Activated naive CD8-positive, alpha-beta T cell treated with anti-CD3 and anti-CD28 coated beads, Interleukin-2, amount 50 U/mL, for 16 hours (primary cell): ENCODE results near the gene SSPN.

Source experiments
- DNase-seq: peaks from one replicate; pipeline ENCODE4 v3.0.0-alpha.2; 2020; ENCODE audit warnings: low read depth, low spot score

The SSPN gene

DNA sequence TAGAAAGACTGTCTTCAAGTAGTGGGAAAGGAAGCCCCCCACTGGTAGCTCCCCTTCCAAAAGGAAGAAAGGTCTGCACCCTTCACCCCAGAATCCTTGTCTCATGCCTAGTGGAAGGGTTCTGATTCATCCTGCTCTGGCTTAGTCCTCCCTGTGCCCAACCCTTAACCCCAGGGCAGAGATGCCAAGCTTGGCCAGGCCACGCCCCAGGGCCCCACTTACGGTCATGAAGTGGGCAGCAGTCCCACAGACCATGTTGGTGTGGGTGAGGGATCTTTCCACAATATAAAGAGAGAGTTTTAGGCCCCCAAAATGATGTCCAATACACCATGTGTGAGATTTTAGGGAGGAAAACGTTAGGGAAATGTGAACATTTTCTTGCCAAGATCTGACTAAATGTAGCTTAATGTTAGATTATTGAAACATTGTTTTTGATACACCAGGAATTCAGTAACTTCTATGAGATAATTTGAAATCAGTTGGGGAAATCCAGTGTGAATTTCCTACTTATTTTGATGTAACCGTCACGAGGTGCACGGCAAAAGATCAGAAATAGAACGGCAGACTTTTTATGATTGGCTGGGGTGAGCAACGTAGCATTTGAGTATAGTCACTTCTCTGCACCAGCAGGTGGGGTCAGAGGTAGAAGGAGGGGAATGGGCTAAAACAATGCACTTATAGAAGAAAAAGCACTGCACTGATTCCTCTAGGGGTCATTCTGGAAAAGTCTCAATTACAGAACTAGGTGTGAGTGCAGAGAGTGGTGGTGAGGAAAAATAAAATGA is 8.2 kb upstream of the SSPN start:
- DNase-seq, result no peak

DNA sequence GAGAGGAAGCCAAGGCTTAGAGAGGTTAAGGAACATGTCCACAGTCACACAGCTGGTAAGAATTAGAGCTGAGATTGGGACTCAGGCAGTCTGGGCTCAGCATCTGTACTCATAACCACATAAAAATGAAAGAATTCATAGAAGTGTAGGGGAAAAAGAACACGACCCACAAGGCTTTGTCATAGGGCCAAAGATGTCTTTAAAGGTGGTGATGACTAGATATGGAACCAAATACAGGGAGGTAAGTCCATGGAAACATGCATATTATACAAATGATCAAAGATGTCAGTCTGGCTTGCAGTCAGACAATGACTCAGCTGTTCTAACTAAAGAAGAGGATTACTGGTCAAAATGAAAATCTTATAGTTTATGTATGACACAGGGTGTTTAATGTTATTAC is 7.2 kb upstream of the SSPN start:
- no peak for DNase-seq

- DNase-seq, result no peak
Measured at GRCh38 chr12:26188641-26189040, 6.7 kb upstream of the SSPN start.

DNA sequence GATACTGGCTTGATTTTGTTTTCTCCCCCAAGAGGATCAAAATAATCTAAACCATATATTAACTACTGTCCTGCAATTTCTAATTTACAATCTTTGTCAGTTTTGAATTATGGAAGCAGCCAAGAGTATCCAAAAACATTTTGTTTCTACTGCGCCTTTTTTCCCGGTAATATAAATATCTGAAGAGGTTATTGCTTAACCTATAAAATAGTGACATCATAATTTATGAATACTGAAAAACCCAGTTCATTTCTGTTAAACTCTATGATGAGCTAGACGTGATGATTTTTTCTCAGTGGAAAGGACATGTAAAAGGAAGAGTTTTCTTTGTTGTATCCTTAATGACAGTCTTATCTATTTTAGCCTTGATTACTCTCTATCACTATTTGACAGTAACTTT is 3.2 kb upstream of the SSPN start:
- no peak for DNase-seq

- DNase-seq, result no peak
Measured at GRCh38 chr12:26193539-26193938, 1.8 kb upstream of the SSPN start.

DNA sequence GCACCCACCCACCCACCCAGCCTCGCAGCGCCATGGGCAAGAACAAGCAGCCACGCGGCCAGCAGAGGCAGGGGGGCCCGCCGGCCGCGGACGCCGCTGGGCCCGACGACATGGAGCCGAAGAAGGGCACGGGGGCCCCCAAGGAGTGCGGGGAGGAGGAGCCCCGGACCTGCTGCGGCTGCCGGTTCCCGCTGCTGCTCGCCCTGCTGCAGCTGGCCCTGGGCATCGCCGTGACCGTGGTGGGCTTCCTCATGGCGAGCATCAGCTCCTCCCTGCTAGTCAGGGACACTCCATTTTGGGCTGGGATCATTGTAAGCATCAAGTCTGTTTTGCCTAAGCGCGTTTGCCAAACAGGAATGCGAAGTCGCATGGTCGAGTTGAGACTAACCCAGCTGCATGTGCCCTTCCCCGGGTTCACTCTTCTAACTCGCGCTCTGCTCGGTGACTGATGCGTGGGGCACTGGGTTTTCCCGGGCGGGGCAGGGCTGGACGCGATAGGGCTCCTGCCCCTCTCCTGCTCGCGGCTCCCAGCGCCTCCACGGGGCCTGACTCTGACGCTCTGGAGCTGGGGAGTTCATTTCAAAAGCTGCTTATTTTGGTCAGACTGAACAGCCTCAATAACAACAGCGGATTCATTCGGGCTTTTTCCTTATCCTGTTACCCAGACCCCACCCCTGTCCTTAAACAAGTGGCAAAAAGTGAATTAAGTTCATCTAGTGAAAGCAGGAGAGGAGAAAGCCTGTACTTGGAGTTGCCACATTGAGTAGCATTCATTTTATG is 458 bp downstream of the SSPN start:
- no peak for DNase-seq

- DNase-seq, result no peak
Measured at GRCh38 chr12:26196421-26196716, 996 bp downstream of the SSPN start.

- no peak for DNase-seq
Measured at GRCh38 chr12:26197832-26198231, 2.5 kb downstream of the SSPN start.

DNA sequence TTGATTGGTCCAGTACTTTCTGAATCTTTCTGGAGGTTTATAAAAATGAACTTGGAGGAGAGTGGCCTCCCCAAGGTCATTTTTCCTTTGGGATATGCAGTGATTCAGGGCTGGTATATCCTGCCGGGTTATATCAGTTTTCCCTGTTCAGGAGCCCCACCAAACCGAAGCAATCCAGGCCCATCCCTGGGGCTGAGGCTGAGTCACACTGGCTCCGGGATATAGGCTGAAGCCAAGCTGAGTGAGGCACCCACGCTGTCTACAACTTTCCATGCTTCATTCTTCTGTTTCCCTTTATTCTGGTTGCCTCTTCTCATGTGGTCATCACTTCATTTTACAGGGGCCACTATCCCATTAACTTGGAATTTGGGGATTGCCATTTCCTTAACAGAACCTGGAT is 3.4 kb downstream of the SSPN start:
- DNase-seq, result no peak

GRCh38 chr12:26203167-26203780 is 7.9 kb downstream of the SSPN start:
- DNase-seq, result no peak

DNA sequence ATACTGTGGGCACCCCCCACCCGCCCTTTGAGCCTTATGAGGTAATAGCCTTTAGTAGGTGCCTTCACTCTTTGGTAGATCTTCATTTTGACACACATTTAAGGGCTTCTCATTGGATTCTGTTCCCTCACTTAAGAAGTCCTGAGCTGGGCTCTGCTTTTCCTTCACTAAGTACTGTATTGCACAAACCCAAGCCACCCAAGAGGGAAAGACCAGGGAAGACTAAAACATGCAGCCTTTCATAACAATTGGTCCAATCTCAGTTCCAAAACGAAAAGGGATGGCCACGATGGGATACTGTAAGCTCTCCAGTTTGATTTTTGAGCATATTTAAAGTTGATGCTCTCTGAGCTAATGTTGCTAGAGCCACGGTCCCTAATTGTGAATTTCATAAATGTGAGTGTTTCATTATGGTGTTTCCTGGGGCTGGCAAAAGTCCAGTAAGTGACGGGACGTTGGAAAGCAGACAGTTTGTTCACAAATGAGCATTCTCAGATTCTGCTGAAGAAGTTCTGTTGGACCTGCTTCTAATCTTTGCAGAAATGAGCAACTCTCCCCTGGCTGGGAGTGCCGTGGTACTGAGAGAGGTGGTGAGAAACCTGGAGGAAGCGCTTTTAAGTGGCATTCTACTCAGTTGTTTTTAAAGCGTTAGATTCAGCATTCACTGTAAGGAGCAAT is 9.4 kb downstream of the SSPN start:
- no peak for DNase-seq

DNA sequence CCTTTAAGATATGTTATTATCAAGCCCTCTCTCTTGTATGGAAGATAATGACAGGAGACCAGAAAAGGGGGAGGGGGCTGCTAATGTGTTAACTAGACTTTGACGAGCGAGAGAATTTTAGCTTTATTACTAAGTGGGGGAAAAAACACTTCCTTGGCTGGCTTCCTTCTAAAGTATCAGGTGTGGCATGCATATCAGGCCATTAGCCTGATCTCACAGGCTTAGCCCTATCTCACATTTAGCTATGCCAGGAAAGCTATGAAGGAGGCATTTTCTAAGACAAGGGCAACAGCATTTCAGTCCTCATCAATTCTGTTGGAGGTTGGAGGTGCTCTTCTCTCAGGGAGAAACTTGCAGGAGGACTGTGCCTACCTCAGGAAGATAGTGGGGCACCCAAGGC is 9.9 kb downstream of the SSPN start:
- no peak for DNase-seq

DNA sequence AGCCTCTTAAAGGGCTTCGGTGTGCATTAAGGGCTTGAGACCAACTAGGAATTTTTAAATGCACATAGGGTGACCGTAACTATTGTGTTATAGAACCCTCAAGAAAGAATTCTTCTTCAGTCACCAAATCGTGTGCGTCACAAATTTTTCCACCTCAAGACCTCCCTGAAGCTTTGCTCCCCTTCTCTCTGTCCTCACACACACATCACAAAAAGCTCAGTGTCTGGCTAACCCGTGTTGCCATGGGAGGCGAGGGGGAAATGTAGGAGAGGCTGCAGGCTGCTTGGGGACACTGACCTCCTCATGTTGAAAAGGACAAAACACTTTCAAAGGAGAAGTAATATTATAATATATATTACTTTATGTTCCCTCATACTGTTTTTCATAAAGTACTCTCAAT is 10.6 kb downstream of the SSPN start:
- DNase-seq, result no peak

DNA sequence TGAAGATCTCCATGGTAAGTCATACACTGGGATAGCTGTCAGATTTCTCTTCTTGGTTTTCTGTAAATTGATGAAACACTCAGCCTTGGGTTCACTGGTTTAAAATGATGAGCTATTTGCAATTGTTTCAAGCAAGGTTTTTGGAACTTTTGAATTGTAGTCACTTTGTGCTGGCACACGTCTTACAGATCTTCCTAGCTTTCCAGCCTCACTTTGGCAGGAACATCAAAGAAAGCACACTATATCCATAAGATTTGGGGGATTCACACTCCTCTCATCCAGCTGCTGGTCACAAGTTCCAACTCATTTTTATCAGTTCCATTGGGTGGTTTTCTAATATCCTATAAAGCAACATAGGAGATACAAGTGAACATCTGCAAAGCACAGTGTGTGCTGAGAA is 16.0 kb downstream of the SSPN start:
- no peak for DNase-seq

GRCh38 chr12:26212396-26212795 is 17.0 kb downstream of the SSPN start:
- DNase-seq, result no peak

GRCh38 chr12:26212988-26213387 is 17.6 kb downstream of the SSPN start:
- DNase-seq, result no peak

DNA sequence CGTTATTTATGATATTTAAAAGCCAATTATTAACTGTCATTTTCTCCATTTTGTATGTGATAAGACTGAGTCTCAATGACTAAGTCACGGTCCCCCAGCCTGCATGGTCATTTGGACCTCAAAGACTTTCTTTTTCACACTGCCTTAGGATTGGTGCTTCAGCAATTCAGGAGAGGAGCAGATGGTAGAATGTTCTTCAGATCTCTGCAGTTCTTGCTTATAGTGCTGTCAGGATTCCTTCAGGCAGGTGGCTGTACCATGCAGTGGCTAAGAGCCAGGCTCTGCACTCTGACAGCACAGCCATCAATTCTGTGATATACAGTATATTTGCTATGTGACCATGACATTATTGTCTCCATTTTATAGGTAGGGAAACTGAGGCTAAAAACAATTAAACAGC is 18.7 kb downstream of the SSPN start:
- DNase-seq, result no peak

DNA sequence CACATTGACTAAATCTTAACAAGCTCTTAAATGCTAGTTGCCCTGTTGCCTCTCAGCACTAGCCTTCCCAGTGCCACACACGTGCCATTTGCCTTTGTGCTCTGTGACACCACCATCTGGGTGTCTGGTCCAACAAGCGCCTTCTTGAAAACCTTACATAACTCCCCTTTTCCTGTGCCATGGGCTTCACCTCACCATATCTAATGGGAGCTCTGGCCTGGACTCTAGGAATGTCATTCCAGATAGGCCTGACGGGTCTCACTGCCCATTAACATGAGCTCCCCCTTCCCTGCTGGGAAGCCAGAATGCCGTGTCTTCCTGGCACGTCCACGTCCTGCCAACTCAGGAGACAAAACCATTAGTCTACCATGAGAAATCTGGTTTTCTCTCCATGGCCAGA is 24.4 kb downstream of the SSPN start:
- no peak for DNase-seq

DNA sequence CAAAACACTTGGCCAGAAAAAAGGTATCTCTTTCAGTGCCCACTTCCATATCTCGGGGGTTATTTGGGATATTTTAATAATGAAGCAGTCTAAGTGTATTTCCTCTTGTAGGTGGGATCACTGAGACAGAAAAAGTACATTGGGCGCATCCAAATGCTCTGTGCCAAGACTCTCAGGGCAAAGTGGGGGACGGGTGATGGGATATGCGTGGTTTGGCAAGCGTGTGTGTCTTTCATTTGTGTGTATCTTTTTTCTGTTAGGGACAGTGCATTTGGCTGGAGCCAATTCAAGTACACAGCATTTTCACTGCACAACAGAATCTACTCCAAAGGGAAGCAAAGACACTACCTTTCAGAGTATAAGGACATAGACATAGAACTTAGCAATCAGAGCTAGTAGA is 29.3 kb downstream of the SSPN start:
- no peak for DNase-seq

DNA sequence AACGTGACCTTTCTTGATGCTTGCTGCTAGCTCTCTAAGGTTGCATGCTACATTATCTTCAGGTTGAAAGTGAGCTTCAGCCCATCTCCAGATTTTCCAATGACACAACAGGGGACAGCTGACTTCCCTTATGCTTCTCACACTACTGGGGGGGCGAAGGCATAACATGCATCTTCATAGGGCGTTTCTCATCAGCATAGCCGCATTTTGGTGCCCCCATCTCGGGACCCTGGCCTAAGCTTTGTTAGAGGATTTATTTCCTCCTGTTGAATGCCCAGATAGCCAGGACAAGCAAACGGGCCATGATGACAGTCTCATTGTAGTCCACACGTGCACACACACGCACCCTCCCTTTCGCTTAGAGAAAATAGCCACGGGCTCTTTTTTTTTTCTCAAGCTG is 30.7 kb downstream of the SSPN start:
- no peak for DNase-seq

GRCh38 chr12:26226629-26227360 is 31.4 kb downstream of the SSPN start:
- no peak for DNase-seq

GRCh38 chr12:26227361-26227745 is 32.0 kb downstream of the SSPN start:
- no peak for DNase-seq
